NCI-H2196 (cell line): ENCODE measurements around the gene DDN.

Experiments used
- DNase-seq: peaks from one replicate; lab custom pipeline; 2025; ENCODE audit not compliant: unreplicated experiment; lab: John Stamatoyannopoulos, UW

Gene DDN

DNA sequence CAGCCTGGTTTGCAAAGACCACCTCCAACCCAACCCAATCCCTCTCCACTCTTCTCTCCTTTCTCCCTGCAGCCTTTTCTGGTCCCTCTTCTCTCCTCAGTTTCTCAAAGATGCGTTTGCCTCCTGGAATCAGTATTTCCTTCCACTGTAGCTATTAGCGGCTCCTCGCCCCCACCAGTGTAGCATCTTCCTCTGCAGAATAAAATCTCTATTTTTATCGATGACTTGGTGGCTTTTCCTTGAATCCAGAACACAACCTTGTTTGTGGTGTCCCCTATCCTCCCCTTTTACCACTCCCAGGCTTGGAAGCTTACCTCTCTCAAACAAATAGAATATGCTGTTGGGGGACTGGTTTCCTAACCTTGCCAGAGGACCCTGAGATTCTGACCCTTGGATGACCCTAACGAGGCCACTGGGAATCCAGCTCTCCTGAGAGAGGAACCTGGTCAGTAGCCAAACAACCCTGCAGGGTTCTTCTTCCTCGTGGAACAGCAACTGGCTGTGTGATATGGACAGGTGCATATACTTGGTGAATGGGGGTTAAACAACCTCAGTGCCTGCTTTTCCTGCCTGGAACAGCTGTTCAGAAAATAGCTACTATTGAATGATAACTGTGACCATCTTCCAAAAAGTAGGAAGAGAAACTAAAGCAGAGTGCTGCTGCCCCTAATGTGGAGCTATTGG is 16.6 kb downstream of the DDN start:
- DNase-seq = no peak

DNA sequence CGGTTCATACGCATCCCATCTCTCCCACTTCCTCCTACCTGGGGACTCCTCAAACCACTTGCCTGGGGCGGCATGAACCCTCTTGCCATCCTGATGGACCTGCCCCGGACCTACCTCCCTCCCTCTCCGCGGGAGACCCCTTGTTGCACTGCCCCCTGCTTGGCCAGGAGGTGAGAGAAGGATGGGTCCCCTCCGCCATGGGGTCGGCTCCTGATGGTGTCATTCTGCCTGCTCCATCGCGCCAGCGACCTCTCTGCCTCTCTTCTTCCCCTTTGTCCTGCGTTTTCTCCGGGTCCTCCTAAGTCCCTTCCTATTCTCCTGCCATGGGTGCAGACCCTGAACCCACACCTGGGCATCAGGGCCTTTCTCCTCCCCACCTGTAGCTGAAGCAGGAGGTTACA is 17.4 kb downstream of the DDN start:
- DNase-seq = no peak

- DNase-seq = no peak
These were observed 18.0 kb downstream of the DDN start for GRCh38 chr12:48980953-48981756.

GRCh38 chr12:48980389-48980952 is 18.7 kb downstream of the DDN start:
- no peak for DNase-seq

- DNase-seq = no peak
These were observed 19.4 kb downstream of the DDN start for GRCh38 chr12:48979602-48980388.

GRCh38 chr12:48978741-48979601 is 20.2 kb downstream of the DDN start:
- DNase-seq = no peak

- no peak for DNase-seq
These were observed 20.9 kb downstream of the DDN start, which contains the start of gene WNT1 for GRCh38 chr12:48978291-48978740. TSS of gene WNT1 (plus strand) at chr12:48978322. CDS start at chr12:48978651, 329 bp downstream.

GRCh38 chr12:48977290-48978281 is 21.6 kb downstream of the DDN start:
- peak; percentile 69 for DNase-seq

- no peak for DNase-seq
These were observed 25.1 kb downstream of the DDN start for GRCh38 chr12:48973941-48974673.

DNA sequence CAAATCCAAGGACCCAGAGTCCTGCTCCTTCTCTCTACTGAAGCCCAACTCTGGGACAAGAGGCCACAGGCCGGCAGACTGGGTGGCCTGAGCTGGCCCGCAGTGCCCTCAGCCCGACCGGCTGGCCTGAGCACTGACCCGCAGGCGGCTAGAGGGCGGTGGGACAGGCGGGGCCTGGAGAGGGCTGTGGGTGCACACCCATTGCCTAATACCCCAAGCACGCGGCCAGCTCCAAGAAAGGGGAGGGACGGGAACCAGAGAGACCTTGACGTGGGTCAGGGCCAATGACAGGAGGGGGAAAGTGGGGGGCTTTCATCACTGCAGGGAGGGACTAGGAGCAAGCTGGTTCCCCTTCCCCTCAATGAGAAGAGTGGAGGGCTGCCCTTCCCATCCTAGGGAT is 25.6 kb downstream of the DDN start:
- no peak for DNase-seq

DNA sequence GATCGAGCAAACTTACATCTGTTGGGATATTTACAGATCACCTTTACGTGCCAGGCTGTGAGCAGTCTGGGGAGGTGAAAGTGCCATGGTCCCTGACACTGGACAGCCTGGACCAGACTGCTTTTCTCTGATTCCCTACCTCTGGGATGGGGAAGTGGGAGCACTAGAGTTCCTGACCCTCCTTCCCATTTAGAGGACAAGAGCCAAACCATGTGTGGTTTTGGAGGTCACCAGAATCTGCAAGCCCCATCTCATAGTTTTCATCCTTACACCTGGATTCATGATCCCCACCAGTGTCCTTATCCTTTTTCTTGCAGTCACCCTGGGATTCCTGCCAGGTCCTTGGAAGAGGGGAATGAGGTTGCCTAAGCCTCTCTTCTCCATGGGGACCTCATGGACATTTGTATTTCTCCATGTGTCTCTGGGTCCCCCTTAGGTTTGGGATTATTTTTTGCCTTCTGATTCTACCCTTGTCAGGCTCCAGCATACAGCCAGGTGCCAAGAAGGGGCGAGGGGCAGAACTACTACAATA is 26.2 kb downstream of the DDN start:
- no peak for DNase-seq

- DNase-seq = no peak
These were observed 26.8 kb downstream of the DDN start for GRCh38 chr12:48972213-48972951.

DNA sequence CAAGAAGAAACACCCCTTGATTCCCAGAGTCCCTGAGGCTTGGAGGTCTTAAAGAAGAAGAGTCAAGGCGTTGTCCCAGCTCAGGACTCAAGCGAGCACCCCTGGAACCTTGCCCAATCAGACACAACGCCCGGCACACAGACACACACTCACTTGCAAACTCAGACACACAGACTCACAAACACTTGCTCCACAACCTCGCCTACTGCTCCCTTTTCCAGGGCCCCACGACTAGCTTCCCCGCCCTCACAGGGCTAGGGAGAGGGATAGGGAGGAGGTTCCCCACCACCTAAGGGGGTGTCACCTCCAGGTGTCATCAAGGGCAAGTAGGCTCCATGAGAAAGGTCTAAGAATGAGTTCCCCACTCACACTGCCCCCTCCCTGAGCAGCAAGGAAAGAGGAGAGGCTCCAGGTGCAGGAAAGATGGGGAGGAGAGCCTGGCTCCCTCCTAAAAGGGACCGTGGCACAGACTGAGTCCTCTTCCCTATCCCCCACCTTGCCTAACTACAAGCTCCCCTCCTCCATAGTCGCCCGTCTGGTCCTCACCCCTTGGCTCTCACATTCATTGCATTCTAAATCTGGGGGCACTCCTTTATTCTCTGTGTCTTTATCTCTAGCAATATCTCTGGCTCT is 28.4 kb downstream of the DDN start:
- no peak for DNase-seq

DNA sequence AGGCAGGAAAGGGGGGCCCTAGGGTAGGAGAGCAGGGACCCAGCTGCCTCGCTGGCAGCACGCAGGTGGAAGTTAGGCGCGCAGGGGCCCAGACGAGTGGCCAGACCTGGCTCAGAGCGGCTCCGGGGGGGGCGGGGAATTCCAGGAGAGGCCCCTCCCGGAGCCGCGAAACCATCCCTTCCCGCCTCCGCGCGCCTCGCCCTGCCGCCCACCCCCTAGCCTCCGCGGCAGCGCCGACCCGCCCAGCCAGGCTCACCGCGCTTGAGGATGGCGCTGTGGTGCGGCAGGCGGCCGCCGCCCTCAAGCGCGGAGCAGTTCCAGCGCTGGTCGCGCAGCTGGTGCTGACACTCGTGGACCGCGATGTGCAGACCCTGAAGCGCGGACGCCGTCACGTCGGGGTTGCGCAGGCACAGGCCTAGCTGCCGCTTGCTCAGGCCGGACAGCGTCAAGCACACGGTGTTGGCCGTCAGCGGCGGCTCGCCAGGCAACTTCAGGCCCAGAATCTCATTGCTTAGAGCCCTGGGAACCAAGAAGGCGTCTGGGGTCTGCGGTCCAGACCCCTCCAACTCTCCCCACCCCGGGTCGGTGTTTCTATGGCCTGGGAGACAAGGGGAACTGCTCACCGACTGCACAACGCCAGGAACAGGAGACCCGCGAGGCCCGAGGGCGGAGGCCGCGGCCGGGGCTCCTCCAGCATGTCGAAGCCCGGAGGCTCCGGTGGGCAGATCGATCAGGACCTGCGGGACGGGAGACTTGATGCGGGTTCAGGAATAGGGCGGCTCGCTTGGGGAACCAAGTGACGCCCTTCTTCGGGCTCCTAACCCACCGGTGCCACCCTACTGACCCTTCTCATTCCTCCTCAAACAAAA is 29.1 kb downstream of the DDN start:
- no peak for DNase-seq

DNA sequence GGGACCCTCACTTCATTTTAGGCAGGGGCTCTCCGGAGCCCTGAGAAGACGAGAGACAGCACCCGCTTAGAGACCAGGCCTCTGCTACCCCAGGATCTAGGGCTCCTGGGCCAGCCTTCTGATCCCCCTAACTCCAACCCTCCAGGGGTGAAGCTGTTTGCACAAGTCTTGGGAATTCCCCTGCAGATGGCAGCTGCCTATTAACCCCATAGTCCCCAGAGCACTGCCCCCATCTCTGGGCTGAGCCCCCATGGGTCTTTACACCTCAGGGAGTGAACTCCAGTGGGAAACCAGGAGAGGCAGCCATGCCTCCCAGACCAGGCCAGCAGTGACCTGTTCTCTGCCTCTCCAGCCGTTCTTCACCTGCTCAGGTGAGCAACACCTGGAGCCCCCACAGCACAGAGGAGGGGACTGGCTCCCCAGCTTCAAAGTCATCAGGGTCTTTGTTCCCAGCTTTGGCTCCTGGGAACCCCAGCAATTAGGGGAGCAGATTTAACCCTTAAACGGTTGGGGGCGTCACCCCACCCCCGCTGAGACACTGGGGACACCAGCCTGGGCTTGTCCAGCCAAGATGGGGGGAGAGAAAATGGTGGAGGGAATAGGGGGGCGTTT is 29.9 kb downstream of the DDN start:
- no peak for DNase-seq

GRCh38 chr12:48968467-48968866 is 30.7 kb downstream of the DDN start:
- no peak for DNase-seq
